Gastrocnemius medialis (tissue), 4 donors: Measurements from ENCODE around the gene PPARG.

Source experiments
- CTCF ChIP-seq, 5 experiments: fragments of 450-650 bp in 3 of 5; fragments of 200-600 bp in 2 of 5; sonication (generic) in 2 of 5; IDR thresholded peaks in 4 of 5; conservative IDR thresholded peaks in 1 of 5; 1 replicate in 4 of 5; 2 replicates in 1 of 5; pipeline ENCODE4 v1.5.1; 2016 to 2019; ENCODE audit warnings: antibody characterized with exemption in 5 of 5, mild to moderate bottlenecking in 3 of 5, moderate library complexity in 3 of 5
- POLR2A ChIP-seq, 2 donors: fragments of 450-650 bp; IDR thresholded peaks; one replicate each; pipeline ENCODE4 v1.6.1; 2017; ENCODE audit warnings: antibody characterized with exemption in 2 of 2, mild to moderate bottlenecking in 2 of 2, moderate library complexity in 2 of 2

GRCh38 chr3:12246497-12247163 lies 42.2 kb upstream of the PPARG start:
- TF ChIP-seq POLR2A (IDR thresholded peaks at IDR 0.05) (no peak), CTCF (IDR thresholded peaks at IDR 0.05 in 4 of 5, conservative IDR thresholded peaks at IDR 0.05 in 1 of 5) (no peak)
